ENCODE measurements around the gene MGME1. TPM values are rescaled to one million over a fixed set of nuclear protein-coding genes. Genes with fewer than 3 reads are reported as not detected.

MGME1 gene
- total and polyA plus RNA-seq, 2 of the 13 experiments (the other 11 are each of a cell fraction or from before 2014, with no cell fraction given), result 36.7 to 66.6 TPM

DNA sequence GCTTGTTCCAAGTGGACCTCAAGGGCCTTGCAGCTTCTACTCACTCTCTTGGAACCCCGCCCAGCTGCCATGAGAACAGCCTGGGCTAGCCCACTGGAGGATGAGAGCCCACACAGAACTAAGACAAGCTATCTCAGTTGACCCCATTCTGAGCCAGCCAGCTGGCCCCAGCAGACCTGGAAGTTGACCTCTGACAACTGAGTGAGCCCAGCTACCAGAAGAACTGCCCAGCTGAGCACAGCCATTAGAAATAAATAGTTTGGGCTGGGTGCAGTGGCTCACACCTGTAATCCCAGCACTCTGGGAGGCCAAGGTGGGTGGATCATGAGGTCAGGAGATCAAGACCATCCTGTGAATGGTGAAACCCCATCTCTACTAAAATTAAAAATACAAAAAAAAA lies 37.3 kb upstream of the MGME1 start:
- H3K79me2 ChIP-seq (ENCODE audit: insufficient read depth, low read length), result no peaks in the 10 kb centered on the region
- no peak overlapping the region for H3K4me3 ChIP-seq (replicated peaks in 1 of 3; ENCODE audit: insufficient read depth in 1 of 3, low read depth in 2 of 3, low read length in 3 of 3)
- peaks cover 9 to 45% of the 10 kb centered on the region in 2 experiments; a peak in 4 of 5 replicates for H3K27me3 ChIP-seq (ENCODE audit: control insufficient read depth in 1 of 2, insufficient read depth in 2 of 2, low read length in 2 of 2)
- peaks cover 42% of the 10 kb centered on the region for H3K4me1 ChIP-seq (ENCODE audit: insufficient read depth, low read length)
- CTCF ChIA-PET (ENCODE audit: low intra/inter-chr PET ratio, low total read pairs), result no interaction called here
- TF ChIP-seq ZNF331 (CRISPR knock-in tag; IDR thresholded peaks at IDR 0.05), result peak; percentile 100
- TF ChIP-seq HMG20A (CRISPR knock-in tag; IDR thresholded peaks at IDR 0.05; ENCODE audit: borderline replicate concordance), result no peak
- 0 out of 2 replicates have a peak, but pooled peaks have one; percentile 32 for TF ChIP-seq NR2F6 (IDR thresholded peaks at IDR 0.05)
- no peak for TF ChIP-seq NR2F6 (CRISPR knock-in tag; IDR thresholded peaks at IDR 0.05)
- 0 out of 2 replicates have a peak, but pooled peaks have one; percentile 44 for TF ChIP-seq SETDB1 (CRISPR knock-in tag; IDR thresholded peaks at IDR 0.05; ENCODE audit: borderline replicate concordance)
- no peaks in the 10 kb centered on the region for H4K20me1 ChIP-seq (ENCODE audit: insufficient read depth, low read length)
- H2AFZ ChIP-seq (ENCODE audit: low read length), result no peak overlapping the region
- no peak for ATAC-seq
- intact Hi-C loops (cut with micrococcal nuclease; ENCODE audit: unreplicated experiment) (no loop called here), in situ Hi-C loops (cut with HindIII; ENCODE audit: extremely low pct_ligation_motif_present, low pct_unique_long_range_greater_than_20kb) (loop anchor here (10.0 kb wide), 1 partner anchor 397 kb away; the partner anchor contains the start of gene BFSP1)
- POLR2A ChIA-PET, result no interaction called here
- peaks cover 9% of the 10 kb centered on the region; the same call in 1 of the 2 replicates for H3K9me3 ChIP-seq (ENCODE audit: low read length)
- WGBS (ENCODE audit: low lambda C conversion rate), result 40% methylated on average over 1 of the region's 1 CpG
- H3K4me2 ChIP-seq (ENCODE audit: low read depth, low read length), result no peak overlapping the region
- DNase-seq (ENCODE audit: low spot score), result no peak
- no peak overlapping the region for H3K27ac ChIP-seq (ENCODE audit: extremely low read length, insufficient read depth, low read length)
- no peaks in the 10 kb centered on the region for H3K36me3 ChIP-seq (replicated peaks in 1 of 2; ENCODE audit: control insufficient read depth in 1 of 2, insufficient read depth in 2 of 2, low read length in 2 of 2)
- H3K9ac ChIP-seq (ENCODE audit: insufficient read depth, low read depth, low read length), result no peak overlapping the region
- no TSS peak for BruUV-seq (replicated peaks)
- no peak for FAIRE-seq

DNA sequence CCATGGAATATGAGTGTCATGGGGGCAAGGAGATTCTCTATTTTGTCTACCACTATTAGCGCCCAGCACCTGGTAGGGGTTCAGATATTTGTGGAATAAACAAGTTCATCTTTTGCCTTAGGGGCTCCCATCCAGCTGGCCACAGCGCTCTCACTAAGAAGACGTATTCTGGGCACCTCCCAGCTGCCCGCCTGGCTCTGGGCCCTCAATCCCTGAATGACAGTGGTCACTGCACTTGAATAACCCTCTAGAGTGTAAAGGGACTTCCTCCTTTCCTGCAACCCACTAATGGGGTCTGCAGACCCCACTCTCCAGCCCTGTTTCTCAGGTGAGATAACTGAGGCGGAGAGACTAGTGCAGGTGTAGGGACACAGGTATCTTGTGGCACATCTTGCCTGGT lies 36.4 kb upstream of the MGME1 start:
- H3K4me1 ChIP-seq (ENCODE audit: insufficient read depth, low read length), result peaks cover 51% of the 10 kb centered on the region
- no TSS peak for BruUV-seq (replicated peaks)
- H3K36me3 ChIP-seq (replicated peaks in 1 of 2; ENCODE audit: control insufficient read depth in 1 of 2, insufficient read depth in 2 of 2, low read length in 2 of 2), result no peaks in the 10 kb centered on the region
- no peaks in the 10 kb centered on the region for H3K79me2 ChIP-seq (ENCODE audit: insufficient read depth, low read length)
- H3K4me3 ChIP-seq (replicated peaks in 1 of 3; ENCODE audit: insufficient read depth in 1 of 3, low read depth in 2 of 3, low read length in 3 of 3), result no peak overlapping the region
- ATAC-seq (no peak), DNase-seq (ENCODE audit: low spot score) (no peak), FAIRE-seq (no peak)
- no peaks in the 10 kb centered on the region for H4K20me1 ChIP-seq (ENCODE audit: insufficient read depth, low read length)
- peaks cover 9% of the 10 kb centered on the region; the same call in 1 of the 2 replicates for H3K9me3 ChIP-seq (ENCODE audit: low read length)
- no peak overlapping the region for H2AFZ ChIP-seq (ENCODE audit: low read length)
- CTCF ChIA-PET (ENCODE audit: low intra/inter-chr PET ratio, low total read pairs), result no interaction called here
- WGBS (ENCODE audit: low lambda C conversion rate), result 69% methylated on average over 5 of the region's 5 CpGs
- H3K27ac ChIP-seq (ENCODE audit: extremely low read length, insufficient read depth, low read length), result no peak overlapping the region
- H3K9ac ChIP-seq (ENCODE audit: insufficient read depth, low read depth, low read length), result no peak overlapping the region
- no peak overlapping the region for H3K4me2 ChIP-seq (ENCODE audit: low read depth, low read length)
- peaks cover 10 to 50% of the 10 kb centered on the region in 2 experiments; a peak in 4 of 5 replicates for H3K27me3 ChIP-seq (ENCODE audit: control insufficient read depth in 1 of 2, insufficient read depth in 2 of 2, low read length in 2 of 2)
- intact Hi-C loops (cut with micrococcal nuclease; ENCODE audit: unreplicated experiment), result no loop called here
- POLR2A ChIA-PET, result no interaction called here
- in situ Hi-C loops (cut with HindIII; ENCODE audit: extremely low pct_ligation_motif_present, low pct_unique_long_range_greater_than_20kb), result loop anchor here (10.0 kb wide), 1 partner anchor 398 kb away; the partner anchor contains the start of gene BFSP1
- TF ChIP-seq ZBTB1 (CRISPR knock-in tag; IDR thresholded peaks at IDR 0.05; ENCODE audit: borderline replicate concordance), result no peak
- TF ChIP-seq RFX3 (CRISPR knock-in tag; IDR thresholded peaks at IDR 0.05), result no peak
- TF ChIP-seq RBFOX2 (IDR thresholded peaks at IDR 0.05; ENCODE audit: low read depth, low read length), result no peak
- no peak for TF ChIP-seq ZFX (CRISPR knock-in tag; IDR thresholded peaks at IDR 0.05; ENCODE audit: low read depth)
- no peak for TF ChIP-seq POLR2A (IDR thresholded peaks at IDR 0.05; ENCODE audit: insufficient read depth in 1 of 2, low read depth in 2 of 2, low read length in 2 of 2)
- TF ChIP-seq, protein P1, sequence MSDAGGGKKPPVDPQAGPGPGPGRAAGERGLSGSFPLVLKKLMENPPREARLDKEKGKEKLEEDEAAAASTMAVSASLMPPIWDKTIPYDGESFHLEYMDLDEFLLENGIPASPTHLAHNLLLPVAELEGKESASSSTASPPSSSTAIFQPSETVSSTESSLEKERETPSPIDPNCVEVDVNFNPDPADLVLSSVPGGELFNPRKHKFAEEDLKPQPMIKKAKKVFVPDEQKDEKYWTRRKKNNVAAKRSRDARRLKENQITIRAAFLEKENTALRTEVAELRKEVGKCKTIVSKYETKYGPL (CRISPR knock-in tag; IDR thresholded peaks at IDR 0.05), result no peak
- TF ChIP-seq ASH2L (IDR thresholded peaks at IDR 0.05; ENCODE audit: insufficient read length, low read depth, low read length), result no peak
- TF ChIP-seq ZNF703 (CRISPR knock-in tag; IDR thresholded peaks at IDR 0.05; ENCODE audit: borderline replicate concordance), result no peak
- TF ChIP-seq DPF2 (CRISPR knock-in tag; IDR thresholded peaks at IDR 0.05; ENCODE audit: borderline replicate concordance, low read depth), result no peak
- TF ChIP-seq KAT8 (CRISPR knock-in tag; IDR thresholded peaks at IDR 0.05), result no peak
- TF ChIP-seq ZMAT3 (CRISPR knock-in tag; conservative IDR thresholded peaks at IDR 0.05), result no peak
- no peak for TF ChIP-seq NR2F1 (CRISPR knock-in tag; IDR thresholded peaks at IDR 0.05)

Data from HepG2 (cell line).